Measurements from ENCODE around the gene SPIRE2. TPM values are rescaled to one million over a fixed set of nuclear protein-coding genes. Genes with fewer than 3 reads are reported as not detected.
"Not testable (repeated sequence)": the region's sequence is repeated elsewhere in the genome, so short reads cannot be mapped to it uniquely, and the experiment has no call there.

Gene SPIRE2
- total RNA-seq, 3 donors from 2014 or later = 0.21 to 0.49 (median 0.23) TPM

- Mint-ChIP-seq H3K4me3 (no peak overlapping the region), H3K27me3 (ENCODE audit: low read depth) (no peaks in the 10 kb centered on the region), H3K4me1 (ENCODE audit: low read depth) (peaks cover 8% of the 10 kb centered on the region), H3K9me3 (no peaks in the 10 kb centered on the region), H3K36me3 (ENCODE audit: insufficient read depth) (peaks cover 17% of the 10 kb centered on the region)
- DNase-seq = no peak
- ATAC-seq = no peak
Observed at GRCh38 chr16:89796104-89796503, 32.2 kb upstream of the SPIRE2 start.

- DNase-seq (no peak), ATAC-seq (no peak)
- Mint-ChIP-seq H3K9me3 (no peaks in the 10 kb centered on the region), H3K4me1 (ENCODE audit: low read depth) (peaks cover 1% of the 10 kb centered on the region), H3K36me3 (ENCODE audit: insufficient read depth) (peaks cover 14% of the 10 kb centered on the region), H3K4me3 (no peak overlapping the region), H3K27me3 (ENCODE audit: low read depth) (no peaks in the 10 kb centered on the region)
Observed at GRCh38 chr16:89798126-89798525, 30.1 kb upstream of the SPIRE2 start.

- H3K9me3 Mint-ChIP-seq = no peaks in the 10 kb centered on the region
- ATAC-seq (no peak), DNase-seq (no peak)
- no peaks in the 10 kb centered on the region for H3K4me1 Mint-ChIP-seq (ENCODE audit: low read depth)
- no peak overlapping the region for H3K4me3 Mint-ChIP-seq
- peaks cover 14% of the 10 kb centered on the region for H3K36me3 Mint-ChIP-seq (ENCODE audit: insufficient read depth)
- no peaks in the 10 kb centered on the region for H3K27me3 Mint-ChIP-seq (ENCODE audit: low read depth)
Observed at GRCh38 chr16:89798832-89799370, 29.4 kb upstream of the SPIRE2 start.

GRCh38 chr16:89801800-89802199, 26.5 kb upstream of the SPIRE2 start:
- Mint-ChIP-seq H3K36me3 (ENCODE audit: insufficient read depth) (peaks cover 14% of the 10 kb centered on the region), H3K4me1 (ENCODE audit: low read depth) (no peaks in the 10 kb centered on the region), H3K4me3 (no peak overlapping the region), H3K9me3 (no peaks in the 10 kb centered on the region), H3K27me3 (ENCODE audit: low read depth) (no peaks in the 10 kb centered on the region)
- ATAC-seq (no peak), DNase-seq (no peak)

- Mint-ChIP-seq H3K4me1 (ENCODE audit: low read depth) (no peaks in the 10 kb centered on the region), H3K4me3 (no peak overlapping the region), H3K36me3 (ENCODE audit: insufficient read depth) (peaks cover 9% of the 10 kb centered on the region), H3K27me3 (ENCODE audit: low read depth) (no peaks in the 10 kb centered on the region), H3K9me3 (no peaks in the 10 kb centered on the region)
- DNase-seq = no peak
- no peak for ATAC-seq
Observed at GRCh38 chr16:89805136-89805905, 23.0 kb upstream of the SPIRE2 start.

- H3K4me3 Mint-ChIP-seq; ATAC-seq; H3K4me1 Mint-ChIP-seq (ENCODE audit: low read depth); H3K27me3 Mint-ChIP-seq (ENCODE audit: low read depth); DNase-seq; H3K36me3 Mint-ChIP-seq (ENCODE audit: insufficient read depth); H3K9me3 Mint-ChIP-seq: not testable (repeated sequence)
Observed at GRCh38 chr16:89806589-89807193, 21.6 kb upstream of the SPIRE2 start.

- Mint-ChIP-seq H3K4me1 (ENCODE audit: low read depth) (no peaks in the 10 kb centered on the region), H3K9me3 (no peaks in the 10 kb centered on the region), H3K36me3 (ENCODE audit: insufficient read depth) (peaks cover 5% of the 10 kb centered on the region), H3K4me3 (no peak overlapping the region), H3K27me3 (ENCODE audit: low read depth) (no peaks in the 10 kb centered on the region)
- DNase-seq (no peak), ATAC-seq (no peak)
Observed at GRCh38 chr16:89808475-89808874, 19.8 kb upstream of the SPIRE2 start.

GRCh38 chr16:89811321-89811720, 17.0 kb upstream of the SPIRE2 start:
- Mint-ChIP-seq H3K27me3 (ENCODE audit: low read depth) (no peaks in the 10 kb centered on the region), H3K36me3 (ENCODE audit: insufficient read depth) (peaks cover 7% of the 10 kb centered on the region), H3K9me3 (no peaks in the 10 kb centered on the region), H3K4me1 (ENCODE audit: low read depth) (no peaks in the 10 kb centered on the region), H3K4me3 (no peak overlapping the region)
- ATAC-seq = no peak
- DNase-seq = no peak

GRCh38 chr16:89815639-89816348, 12.5 kb upstream of the SPIRE2 start:
- H3K9me3 Mint-ChIP-seq = no peaks in the 10 kb centered on the region
- DNase-seq = no peak
- H3K4me3 Mint-ChIP-seq = peak overlapping the region; percentile 83
- peaks cover 18% of the 10 kb centered on the region for H3K4me1 Mint-ChIP-seq (ENCODE audit: low read depth)
- H3K27me3 Mint-ChIP-seq (ENCODE audit: low read depth) = no peaks in the 10 kb centered on the region
- peaks cover 1% of the 10 kb centered on the region for H3K36me3 Mint-ChIP-seq (ENCODE audit: insufficient read depth)
- ATAC-seq = peak; percentile 43 to 45

- peaks cover 24% of the 10 kb centered on the region for H3K4me1 Mint-ChIP-seq (ENCODE audit: low read depth)
- H3K4me3 Mint-ChIP-seq; H3K36me3 Mint-ChIP-seq (ENCODE audit: insufficient read depth); H3K27me3 Mint-ChIP-seq (ENCODE audit: low read depth); ATAC-seq; H3K9me3 Mint-ChIP-seq; DNase-seq: not testable (repeated sequence)
Observed at GRCh38 chr16:89818851-89819403, 9.3 kb upstream of the SPIRE2 start.

GRCh38 chr16:89819448-89819847, 8.8 kb upstream of the SPIRE2 start:
- H3K4me1 Mint-ChIP-seq (ENCODE audit: low read depth) = peaks cover 24% of the 10 kb centered on the region
- not testable (repeated sequence) for DNase-seq; ATAC-seq; H3K27me3 Mint-ChIP-seq (ENCODE audit: low read depth); H3K9me3 Mint-ChIP-seq; H3K4me3 Mint-ChIP-seq; H3K36me3 Mint-ChIP-seq (ENCODE audit: insufficient read depth)

GRCh38 chr16:89821438-89822187, 6.7 kb upstream of the SPIRE2 start:
- ATAC-seq = no peak
- Mint-ChIP-seq H3K36me3 (ENCODE audit: insufficient read depth) (no peaks in the 10 kb centered on the region), H3K4me3 (no peak overlapping the region), H3K27me3 (ENCODE audit: low read depth) (no peaks in the 10 kb centered on the region), H3K4me1 (ENCODE audit: low read depth) (peaks cover 24% of the 10 kb centered on the region), H3K9me3 (no peaks in the 10 kb centered on the region)
- DNase-seq = no peak

- no peak overlapping the region for H3K4me3 Mint-ChIP-seq
- H3K27me3 Mint-ChIP-seq (ENCODE audit: low read depth) = peaks cover 3% of the 10 kb centered on the region
- DNase-seq = no peak
- no peaks in the 10 kb centered on the region for H3K9me3 Mint-ChIP-seq
- ATAC-seq = no peak
- H3K4me1 Mint-ChIP-seq (ENCODE audit: low read depth) = peaks cover 21% of the 10 kb centered on the region
- no peaks in the 10 kb centered on the region for H3K36me3 Mint-ChIP-seq (ENCODE audit: insufficient read depth)
Observed at GRCh38 chr16:89822188-89823086, 5.8 kb upstream of the SPIRE2 start.

Measured in activated T-cell treated with anti-CD3 and anti-CD28 coated beads, Interleukin-2, amount 50 U/mL, for 4 hours (primary cell).